H1 (cell line): ENCODE data around the gene MAGI2. TPM values are rescaled to one million over a fixed set of nuclear protein-coding genes. Genes with fewer than 3 reads are reported as not detected.

Source experiments
- CTCF ChIA-PET: fragments of 300-600 bp; sonication (Branson Sonifier 250); formaldehyde crosslinking; loops from one replicate; lab custom pipeline; 2021; ENCODE audit not compliant: partially characterized antibody; lab: Charles Lee
- POLR2A ChIA-PET: fragments of 300-600 bp; sonication (Branson Sonifier 250); formaldehyde crosslinking; loops from one replicate; lab custom pipeline; 2021; ENCODE audit warnings: inconsistent platforms; ENCODE audit not compliant: partially characterized antibody; lab: Charles Lee
- DNase-seq, 2 experiments: peaks; one replicate each; pipeline versions ENCODE4 v3.0.0 to v3.0.0-alpha.2; 2010 to 2022; ENCODE audit warnings: low spot score in 2 of 2, low read depth in 1 of 2, mixed read lengths in 1 of 2
- FAIRE-seq: peaks from 2 replicates; lab custom pipeline; 2011; peaks lifted over from hg19 to GRCh38; lab: Jason Lieb, UNC
- H2AFZ ChIP-seq: 2 replicates; pipeline ENCODE4 v1.8.1; 2012; ENCODE audit warnings: low read length, inconsistent platforms
- H2AK5ac ChIP-seq: 2 replicates; pipeline ENCODE4 v1.6.1; 2013; ENCODE audit warnings: low read depth, low read length
- H2BK120ac ChIP-seq: replicated peaks from 2 replicates; pipeline ENCODE3; 2013; ENCODE audit warnings: low read depth, low read length, inconsistent platforms
- H2BK12ac ChIP-seq: 2 replicates; pipeline ENCODE4 v1.6.1; 2013; ENCODE audit warnings: low read depth, low read length
- H2BK15ac ChIP-seq: 2 replicates; pipeline ENCODE4 v1.6.1; 2013; ENCODE audit warnings: low read length
- H2BK20ac ChIP-seq: 2 replicates; pipeline ENCODE4 v1.6.1; 2013; ENCODE audit warnings: low read length
- H2BK5ac ChIP-seq: 2 replicates; pipeline ENCODE4 v1.6.1; 2013; ENCODE audit warnings: low read depth, low read length
- H3K14ac ChIP-seq: 2 replicates; pipeline ENCODE4 v1.6.1; 2013; ENCODE audit warnings: inconsistent platforms; ENCODE audit not compliant: insufficient read length
- H3K18ac ChIP-seq: 2 replicates; pipeline ENCODE4 v1.6.1; 2013; ENCODE audit warnings: low read length; ENCODE audit errors: extremely low read depth
- H3K23ac ChIP-seq: 2 replicates; pipeline ENCODE4 v1.6.1; 2013; ENCODE audit warnings: inconsistent platforms; ENCODE audit not compliant: insufficient read length
- H3K23me2 ChIP-seq: 2 replicates; pipeline ENCODE4 v1.6.1; 2013; ENCODE audit warnings: low read depth, low read length
- H3K27ac ChIP-seq: 2 replicates; pipeline ENCODE4 v1.6.1; 2011; ENCODE audit warnings: low read depth, low read length, inconsistent platforms
- H3K27me3 ChIP-seq, 4 experiments: replicated peaks in 1 of 4; 1 replicate in 1 of 4; 2 replicates in 3 of 4; pipeline versions ENCODE4 v1.6.1 to v1.8.1; 2011 to 2013; ENCODE audit warnings: low read length in 3 of 4, mild to moderate bottlenecking in 3 of 4, inconsistent platforms in 2 of 4, mixed read lengths in 2 of 4, moderate library complexity in 1 of 4; ENCODE audit not compliant: control insufficient read depth in 3 of 4, insufficient read depth in 3 of 4; ENCODE audit errors: extremely low read depth in 1 of 4
- H3K36me3 ChIP-seq, 4 experiments: 2 replicates each; pipeline versions ENCODE4 v1.6.1 to v1.8.1; 2011 to 2013; ENCODE audit warnings: mild to moderate bottlenecking in 4 of 4, low read length in 3 of 4, moderate library complexity in 2 of 4, control low read depth in 1 of 4, inconsistent platforms in 1 of 4; ENCODE audit not compliant: insufficient read depth in 4 of 4, control insufficient read depth in 2 of 4
- H3K4ac ChIP-seq: replicated peaks from 2 replicates; pipeline ENCODE3; 2013; ENCODE audit warnings: low read length, low read depth, mixed read lengths, inconsistent platforms; ENCODE audit not compliant: insufficient read length
- H3K4me1 ChIP-seq, 4 experiments: replicated peaks in 1 of 4; 1 replicate in 1 of 4; 2 replicates in 3 of 4; pipeline versions ENCODE4 v1.6.1 to v1.8.1; 2011 to 2013; ENCODE audit warnings: low read length in 3 of 4, inconsistent platforms in 2 of 4, mixed read lengths in 1 of 4; ENCODE audit not compliant: insufficient read depth in 4 of 4, control insufficient read depth in 3 of 4
- H3K4me2 ChIP-seq, 2 experiments: 2 replicates each; pipeline versions ENCODE4 v1.6.1 to v1.8.1; 2011 to 2013; ENCODE audit warnings: low read depth in 2 of 2, low read length in 2 of 2, control low read depth in 1 of 2, inconsistent platforms in 1 of 2, mild to moderate bottlenecking in 1 of 2; ENCODE audit not compliant: insufficient read depth in 1 of 2
- H3K4me3 ChIP-seq, 4 experiments: fragments of 200-600, 300-600 bp in 1 of 4; sonication (generic), shearing (Covaris generic), sonication (Bioruptor Twin) in 1 of 4; 2 replicates each; pipeline versions ENCODE4 v1.5.1 to v1.8.1; 2011 to 2016; ENCODE audit warnings: low read length in 4 of 4, low read depth in 3 of 4, control low read depth in 2 of 4, inconsistent platforms in 2 of 4, mild to moderate bottlenecking in 2 of 4, mixed read lengths in 1 of 4, moderate library complexity in 1 of 4; ENCODE audit not compliant: insufficient read depth in 2 of 4; ENCODE audit errors: extremely low read depth in 1 of 4
- H3K56ac ChIP-seq: replicated peaks from 2 replicates; pipeline ENCODE3; 2013; ENCODE audit warnings: low read depth, mild to moderate bottlenecking, mixed read lengths, low read length, inconsistent platforms; ENCODE audit not compliant: insufficient read length
- H3K79me1 ChIP-seq: 2 replicates; pipeline ENCODE4 v1.6.1; 2013; ENCODE audit warnings: low read depth, low read length, control low read depth
- H3K79me2 ChIP-seq, 2 experiments: 2 replicates each; pipeline versions ENCODE4 v1.6.1 to v1.8.1; 2012 to 2013; ENCODE audit warnings: low read length in 2 of 2, mild to moderate bottlenecking in 2 of 2, inconsistent platforms in 1 of 2; ENCODE audit not compliant: insufficient read depth in 2 of 2, control insufficient read depth in 1 of 2
- H3K9ac ChIP-seq, 4 experiments: replicated peaks in 1 of 4; 1 replicate in 1 of 4; 2 replicates in 3 of 4; pipeline versions ENCODE4 v1.6.1 to v1.8.1; 2011 to 2013; ENCODE audit warnings: low read depth in 3 of 4, low read length in 3 of 4, control low read depth in 2 of 4, mild to moderate bottlenecking in 2 of 4, moderate library complexity in 2 of 4, inconsistent platforms in 1 of 4; ENCODE audit errors: extremely low read depth in 1 of 4
- H3K9me3 ChIP-seq, 2 experiments: 2 replicates each; pipeline versions ENCODE4 v1.6.1 to v1.8.1; 2012 to 2013; ENCODE audit warnings: mild to moderate bottlenecking in 2 of 2, moderate library complexity in 2 of 2, control low read depth in 1 of 2, inconsistent platforms in 1 of 2, low read depth in 1 of 2, low read length in 1 of 2, mixed read lengths in 1 of 2; ENCODE audit not compliant: insufficient read depth in 2 of 2
- H4K20me1 ChIP-seq, 2 experiments: replicated peaks in 1 of 2; 2 replicates each; pipeline versions ENCODE3 to v1.8.1; 2011 to 2013; ENCODE audit warnings: inconsistent platforms in 2 of 2, low read length in 2 of 2, mild to moderate bottlenecking in 1 of 2; ENCODE audit not compliant: insufficient read depth in 2 of 2, control insufficient read depth in 1 of 2
- H4K5ac ChIP-seq: 2 replicates; pipeline ENCODE4 v1.6.1; 2013; ENCODE audit warnings: low read length, low read depth, mixed read lengths, inconsistent platforms; ENCODE audit not compliant: insufficient read length
- H4K8ac ChIP-seq: 2 replicates; pipeline ENCODE4 v1.8.0; 2013; ENCODE audit warnings: mild to moderate bottlenecking, moderate library complexity, low read length, inconsistent platforms; ENCODE audit not compliant: insufficient read depth; ENCODE audit errors: extremely low read depth
- H4K91ac ChIP-seq: replicated peaks from 2 replicates; pipeline ENCODE3; 2013; ENCODE audit warnings: low read length, mixed read lengths, inconsistent platforms; ENCODE audit not compliant: insufficient read length
- ATF3 ChIP-seq: IDR thresholded peaks from 2 replicates; pipeline ENCODE4 v1.6.1; 2011; ENCODE audit warnings: low read depth, mild to moderate bottlenecking, low read length; ENCODE audit not compliant: insufficient read depth
- BACH1 ChIP-seq: IDR thresholded peaks from 2 replicates; pipeline ENCODE4 v1.6.1; 2012; ENCODE audit warnings: low read length, improper control_type of control experiment
- CHD2 ChIP-seq: IDR thresholded peaks from 2 replicates; pipeline ENCODE4 v1.6.1; 2012; ENCODE audit warnings: low read length, improper control_type of control experiment
- GABPA ChIP-seq: IDR thresholded peaks from 2 replicates; pipeline ENCODE4 v1.6.1; 2011; ENCODE audit warnings: mild to moderate bottlenecking, low read length, moderate library complexity, borderline replicate concordance; ENCODE audit not compliant: insufficient read depth
- RBBP5 ChIP-seq: IDR thresholded peaks from 2 replicates; pipeline ENCODE4 v1.7.1; 2012; ENCODE audit warnings: low read depth, mild to moderate bottlenecking, inconsistent platforms, low read length, moderate library complexity, borderline replicate concordance
- SIRT6 ChIP-seq: IDR thresholded peaks from one replicate; pipeline ENCODE4 v1.7.1; 2012; ENCODE audit warnings: low read length, inconsistent platforms
- TBP ChIP-seq: IDR thresholded peaks from 2 replicates; pipeline ENCODE4 v1.6.1; 2011; ENCODE audit warnings: low read depth, low read length, improper control_type of control experiment
- YY1 ChIP-seq: IDR thresholded peaks from 2 replicates; pipeline ENCODE4 v1.6.1; 2011; ENCODE audit warnings: low read depth, mild to moderate bottlenecking, low read length
- WGBS, 2 experiments: shearing (Covaris generic) in 1 of 2; methylation state at CpG; one replicate each; pipeline versions ENCODE4 v1.1.6 to v1.1.7; 2013 to 2015; ENCODE audit warnings: low lambda C conversion rate in 2 of 2, mixed read lengths in 2 of 2, inconsistent platforms in 1 of 2, low coverage in 1 of 2, missing lambda C conversion rate in 1 of 2; ENCODE audit not compliant: insufficient replicate concordance in 2 of 2, insufficient coverage in 1 of 2, insufficient read length in 1 of 2; ENCODE audit errors: extremely low coverage in 1 of 2, missing lambda C conversion rate in 1 of 2; 5-methylcytosine and 5-hydroxymethylcytosine counted together
- polyA plus RNA-seq, 7 experiments: library from polyadenylated mRNA; depleted of rRNA in 3 of 7; stranded (reverse) in 5 of 7; unstranded in 2 of 7; fragments of >200 nt in 5 of 7; fragments of 200-250 nt in 2 of 7; gene quantifications; 1 replicate in 5 of 7; 2 replicates in 1 of 7; 4 replicates in 1 of 7; pipeline versions ENCODE4 v1.2.1 to v1.2.3, GENCODE V29; 2011 to 2013; ENCODE audit warnings: missing spikeins in 2 of 7, mixed read lengths in 2 of 7
- total RNA-seq: library from RNA; stranded (reverse); fragmentation: NEBNext Ultra II Directional; extraction: Animal tissue kit (Norgen Biotek cat#: 25700); gene quantifications from 2 replicates; pipeline ENCODE4 v1.2.1, GENCODE V29; 2021

MAGI2 gene
- total and polyA plus RNA-seq, 2 of the 8 experiments (the other 6 are each of a cell fraction or from before 2014, with no cell fraction given): 6.0 to 27.3 TPM

GRCh38 chr7:78435355-78435754 is 1018.1 kb downstream of the MAGI2 start:
- Histone ChIP-seq H3K4me1 (no peaks in the 10 kb centered on the region), H4K91ac (no peak overlapping the region), H3K79me1 (no peaks in the 10 kb centered on the region), H2BK5ac (no peak overlapping the region), H2BK15ac (no peak overlapping the region), H3K56ac (no peak overlapping the region), H2BK20ac (no peak overlapping the region), H3K14ac (peak overlapping the region; percentile 57), H4K20me1 (no peaks in the 10 kb centered on the region), H3K9ac (no peak overlapping the region), H3K23ac (no peak overlapping the region), H3K23me2 (no peaks in the 10 kb centered on the region), H4K5ac (no peak overlapping the region), H3K27me3 (no peaks in the 10 kb centered on the region), H3K9me3 (no peaks in the 10 kb centered on the region), H3K4ac (no peak overlapping the region), H2BK120ac (no peak overlapping the region), H2AK5ac (no peak overlapping the region), H4K8ac (no peak overlapping the region), H3K36me3 (no peaks in the 10 kb centered on the region), H3K4me2 (no peak overlapping the region), H2BK12ac (no peak overlapping the region), H3K18ac (no peak overlapping the region), H3K4me3 (no peak overlapping the region), H3K27ac (no peak overlapping the region), H3K79me2 (no peaks in the 10 kb centered on the region), H2AFZ (no peak overlapping the region)
- DNase-seq (no peak), FAIRE-seq (no peak)
- 88% methylated on average over 4 of the region's 4 CpGs; no CpG with 5 or more reads in 1 of the 2 experiments for WGBS, 2 experiments
- ChIA-PET CTCF (interaction anchor here (2.1 to 2.5 kb wide), 2 partner anchors 58 to 301 kb away, joined by 6 to 19 read pairs; no protein-coding TSS in a partner anchor), POLR2A (no interaction called here)
- TF ChIP-seq GABPA (no peak), TBP (no peak), RBBP5 (no peak), BACH1 (no peak), SIRT6 (no peak), ATF3 (no peak), YY1 (no peak), CHD2 (no peak)
